ENCODE measurements around the gene CCDC66.

CCDC66 gene

DNA sequence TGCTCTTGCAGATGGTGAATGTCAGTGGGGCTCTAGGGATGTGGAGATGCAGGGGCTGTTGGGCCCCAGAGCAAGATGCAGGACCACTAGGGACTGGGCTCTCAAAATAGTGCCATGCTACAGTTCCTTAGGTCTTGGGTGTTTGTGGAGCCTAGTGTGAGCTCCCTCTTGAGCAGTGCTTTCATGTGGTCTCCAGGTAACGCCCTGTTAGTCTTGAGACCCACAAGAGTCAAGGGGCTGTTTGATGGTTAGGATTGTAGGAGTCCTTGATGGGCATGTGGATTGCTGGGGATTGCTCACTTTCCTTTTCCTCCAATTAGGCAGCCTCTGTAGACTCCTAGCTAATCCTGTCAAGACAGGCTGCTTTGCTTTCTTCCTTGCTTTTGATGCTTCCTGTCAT, 56.0 kb downstream of the CCDC66 start:
- TF ChIP-seq Cebpa-rat (IDR thresholded peaks at IDR 0.05), result no peak
- peaks cover 0 to 12% (median 2%) of the 10 kb centered on the region in 10 experiments; a peak in 3 of 20 replicates for H3K4me1 ChIP-seq
- peaks cover 0 to 9% (median 0%) of the 10 kb centered on the region in 11 experiments; a peak in 3 of 22 replicates for H4K20me1 ChIP-seq
- no peaks in the 10 kb centered on the region for H3K27me3 ChIP-seq
- no peak overlapping the region for H3K4me2 ChIP-seq
- H3K9ac ChIP-seq, result no peak overlapping the region
- H3K27ac ChIP-seq, result no peak overlapping the region
- H3K9me3 ChIP-seq (replicated peaks in 1 of 11), result peaks cover 0 to 13% (median 6%) of the 10 kb centered on the region in 11 experiments; a peak in 5 of 22 replicates
- peaks cover 70 to 98% (median 85%) of the 10 kb centered on the region in 11 experiments for H3K36me3 ChIP-seq
- H3K4me3 ChIP-seq, result no peak overlapping the region

- Histone ChIP-seq H3K4me1 (peaks cover 0 to 8% (median 0%) of the 10 kb centered on the region in 10 experiments; a peak in 1 of 20 replicates), H3K27me3 (no peaks in the 10 kb centered on the region), H3K9me3 (replicated peaks in 1 of 11) (no peaks in the 10 kb centered on the region; a peak in 1 of 22 replicates), H3K9ac (no peak overlapping the region), H3K4me3 (no peak overlapping the region), H3K4me2 (no peak overlapping the region), H4K20me1 (peaks cover 0 to 28% (median 0%) of the 10 kb centered on the region in 11 experiments; a peak in 5 of 22 replicates), H3K27ac (no peak overlapping the region), H3K36me3 (peaks cover 91 to 98% (median 96%) of the 10 kb centered on the region in 11 experiments)
- TF ChIP-seq Cebpa-rat (IDR thresholded peaks at IDR 0.05), result no peak
Observed at GRCh38 chr3:56616478-56617006, 59.6 kb downstream of the CCDC66 start.

GRCh38 chr3:56620371-56620770, 63.4 kb downstream of the CCDC66 start:
- Histone ChIP-seq H3K4me1 (0 out of 20 replicates have a peak, but pooled peaks cover 0 to 5% (median 0%) of the 10 kb centered on the region in 10 experiments), H3K9me3 (replicated peaks in 1 of 11) (no peaks in the 10 kb centered on the region), H3K27me3 (no peaks in the 10 kb centered on the region), H3K4me3 (no peak overlapping the region), H4K20me1 (peaks cover 0 to 56% (median 0%) of the 10 kb centered on the region in 11 experiments; a peak in 5 of 22 replicates), H3K4me2 (no peak overlapping the region), H3K9ac (no peak overlapping the region), H3K27ac (no peak overlapping the region), H3K36me3 (peaks cover 93 to 100% (median 96%) of the 10 kb centered on the region in 11 experiments)
- no peak for TF ChIP-seq Cebpa-rat (IDR thresholded peaks at IDR 0.05)

GRCh38 chr3:56621681-56622080, 64.7 kb downstream of the CCDC66 start:
- Histone ChIP-seq H3K36me3 (peaks cover 98 to 100% (median 99%) of the 10 kb centered on the region in 11 experiments), H3K4me3 (no peak overlapping the region), H4K20me1 (peaks cover 0 to 66% (median 0%) of the 10 kb centered on the region in 11 experiments; a peak in 5 of 22 replicates), H3K27me3 (no peaks in the 10 kb centered on the region), H3K4me2 (no peak overlapping the region), H3K9ac (no peak overlapping the region), H3K4me1 (0 out of 20 replicates have a peak, but pooled peaks cover 0 to 5% (median 0%) of the 10 kb centered on the region in 10 experiments), H3K27ac (no peak overlapping the region), H3K9me3 (replicated peaks in 1 of 11) (no peaks in the 10 kb centered on the region)
- no peak for TF ChIP-seq Cebpa-rat (IDR thresholded peaks at IDR 0.05)

DNA sequence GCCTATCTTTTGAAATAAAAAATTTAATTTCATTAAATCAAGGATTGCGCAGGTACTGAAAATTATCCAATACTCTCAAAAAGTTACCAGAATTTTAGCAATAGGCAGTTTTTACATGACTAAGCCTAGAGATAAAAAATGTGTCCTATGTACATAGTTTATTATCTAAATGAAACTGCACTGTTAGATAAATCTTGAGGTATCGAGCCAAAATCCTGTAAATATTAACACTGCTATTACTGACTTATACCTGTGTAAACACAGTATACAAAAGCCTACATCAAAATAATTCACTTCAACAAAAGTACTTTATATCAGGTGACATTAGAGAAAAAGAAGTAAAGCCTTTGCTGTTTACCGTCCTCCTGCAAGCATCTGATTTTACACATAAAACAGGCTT, 65.4 kb downstream of the CCDC66 start:
- Histone ChIP-seq H3K9me3 (replicated peaks in 1 of 11) (no peaks in the 10 kb centered on the region), H3K4me3 (no peak overlapping the region), H3K27me3 (no peaks in the 10 kb centered on the region), H3K4me2 (no peak overlapping the region), H3K4me1 (0 out of 20 replicates have a peak, but pooled peaks cover 0 to 5% (median 0%) of the 10 kb centered on the region in 10 experiments), H4K20me1 (peaks cover 0 to 70% (median 0%) of the 10 kb centered on the region in 11 experiments; a peak in 5 of 22 replicates), H3K27ac (no peak overlapping the region), H3K36me3 (peaks cover 95 to 100% (median 99%) of the 10 kb centered on the region in 11 experiments), H3K9ac (no peak overlapping the region)
- TF ChIP-seq Cebpa-rat (IDR thresholded peaks at IDR 0.05), result no peak

DNA sequence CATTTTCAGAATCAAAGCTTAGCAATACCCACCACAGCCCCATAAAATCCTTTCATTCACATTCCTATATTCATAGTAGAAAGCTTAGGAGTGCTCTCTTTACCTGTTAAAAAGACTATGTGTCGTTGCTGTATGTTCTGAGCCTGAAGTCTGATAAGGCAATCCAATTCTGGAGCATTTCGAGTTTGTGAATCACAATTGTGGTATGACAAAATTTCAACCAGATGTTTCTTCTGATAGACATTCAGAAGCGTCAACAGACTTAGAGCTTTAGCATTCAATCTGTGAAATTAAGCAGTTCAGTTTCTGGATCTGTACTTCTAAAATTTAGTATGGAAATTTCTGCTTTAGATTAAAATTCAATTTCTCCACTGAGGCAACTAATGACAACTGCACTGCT, 67.8 kb downstream of the CCDC66 start:
- no peak for TF ChIP-seq Cebpa-rat (IDR thresholded peaks at IDR 0.05)

GRCh38 chr3:56629047-56629446, 72.1 kb downstream of the CCDC66 start:
- Histone ChIP-seq H3K27ac (no peak overlapping the region), H3K36me3 (peaks cover 69 to 99% (median 88%) of the 10 kb centered on the region in 11 experiments), H3K4me2 (no peak overlapping the region), H4K20me1 (peaks cover 0 to 69% (median 0%) of the 10 kb centered on the region in 11 experiments; a peak in 6 of 22 replicates), H3K9ac (no peak overlapping the region), H3K4me3 (no peak overlapping the region), H3K27me3 (no peaks in the 10 kb centered on the region), H3K9me3 (replicated peaks in 1 of 11) (no peaks in the 10 kb centered on the region), H3K4me1 (no peaks in the 10 kb centered on the region)
- no peak for TF ChIP-seq Cebpa-rat (IDR thresholded peaks at IDR 0.05)

More for the DNA sequence above, 67.8 kb downstream of the CCDC66 start:
- Histone ChIP-seq H3K4me3 (no peak overlapping the region), H3K9ac (no peak overlapping the region), H3K27ac (no peak overlapping the region), H3K4me1 (0 out of 20 replicates have a peak, but pooled peaks cover 0 to 5% (median 0%) of the 10 kb centered on the region in 10 experiments), H3K4me2 (no peak overlapping the region), H3K36me3 (peaks cover 79 to 100% (median 97%) of the 10 kb centered on the region in 11 experiments), H3K27me3 (no peaks in the 10 kb centered on the region), H3K9me3 (replicated peaks in 1 of 11) (no peaks in the 10 kb centered on the region), H4K20me1 (peaks cover 0 to 87% (median 0%) of the 10 kb centered on the region in 11 experiments; a peak in 7 of 22 replicates)

DNA sequence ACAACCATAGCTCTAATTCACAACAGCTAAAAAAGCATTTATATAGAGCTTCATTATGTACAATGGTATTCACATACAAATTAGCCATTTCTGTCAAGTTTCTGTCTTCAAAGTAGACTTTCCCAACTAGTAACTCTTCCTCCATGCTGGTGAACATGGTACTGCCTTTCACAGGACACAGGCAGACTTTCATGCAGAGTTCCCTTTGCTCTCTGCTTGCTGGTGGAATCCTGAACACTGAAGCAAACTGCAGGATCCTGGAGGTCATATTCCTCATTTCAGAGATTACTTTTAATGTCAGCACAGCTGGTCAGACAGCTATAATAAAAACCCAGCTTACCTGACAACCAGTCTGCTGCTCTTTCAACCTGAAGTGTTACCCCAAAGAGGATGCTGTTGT, 72.5 kb downstream of the CCDC66 start:
- Histone ChIP-seq H3K9ac (no peak overlapping the region), H4K20me1 (peaks cover 0 to 69% (median 0%) of the 10 kb centered on the region in 11 experiments; a peak in 6 of 22 replicates), H3K27ac (no peak overlapping the region), H3K36me3 (peaks cover 65 to 99% (median 88%) of the 10 kb centered on the region in 11 experiments), H3K4me1 (no peaks in the 10 kb centered on the region), H3K4me3 (no peak overlapping the region), H3K4me2 (no peak overlapping the region), H3K9me3 (replicated peaks in 1 of 11) (no peaks in the 10 kb centered on the region), H3K27me3 (no peaks in the 10 kb centered on the region)
- TF ChIP-seq Cebpa-rat (IDR thresholded peaks at IDR 0.05), result no peak

- H3K36me3 ChIP-seq, result peaks cover 50 to 99% (median 87%) of the 10 kb centered on the region in 11 experiments
Observed at GRCh38 chr3:56630966-56631365, 74.0 kb downstream of the CCDC66 start.

More at GRCh38 chr3:56630966-56631365, 74.0 kb downstream of the CCDC66 start:
- no peak for TF ChIP-seq Cebpa-rat (IDR thresholded peaks at IDR 0.05)
- H4K20me1 ChIP-seq, result peaks cover 0 to 77% (median 0%) of the 10 kb centered on the region in 11 experiments; a peak in 6 of 22 replicates
- H3K9me3 ChIP-seq (replicated peaks in 1 of 11), result no peaks in the 10 kb centered on the region
- no peak overlapping the region for H3K4me2 ChIP-seq
- H3K4me1 ChIP-seq, result no peaks in the 10 kb centered on the region
- no peak overlapping the region for H3K27ac ChIP-seq
- no peak overlapping the region for H3K9ac ChIP-seq
- H3K27me3 ChIP-seq, result no peaks in the 10 kb centered on the region
- no peak overlapping the region for H3K4me3 ChIP-seq
